HEK293 (cell line): ENCODE data around the gene PIGP.

Experiments used
- GLI2 ChIP-seq: fragments of 450-650 bp; formaldehyde crosslinking; IDR thresholded peaks from 2 replicates; pipeline ENCODE4; 2017; ENCODE audit warnings: missing biosample characterization, missing genetic modification characterization, low read depth, borderline replicate concordance
- GLI4 ChIP-seq: fragments of 450-650 bp; formaldehyde crosslinking; IDR thresholded peaks from 2 replicates; pipeline ENCODE4 v1.5.1; 2016; ENCODE audit warnings: missing biosample characterization, missing genetic modification characterization
- IKZF3 ChIP-seq: fragments of 450-650 bp; IDR thresholded peaks from 2 replicates; pipeline ENCODE4 v1.5.0; 2018; ENCODE audit warnings: missing biosample characterization, mild to moderate bottlenecking, missing genetic modification characterization, moderate library complexity
- REPIN1 ChIP-seq: fragments of 450-650 bp; formaldehyde crosslinking; IDR thresholded peaks from 2 replicates; pipeline ENCODE4 v1.5.1; 2017; ENCODE audit warnings: missing biosample characterization, missing genetic modification characterization, low read depth
- SCRT1 ChIP-seq: fragments of 450-650 bp; formaldehyde crosslinking; IDR thresholded peaks from 2 replicates; pipeline ENCODE4 v1.5.1; 2016; ENCODE audit warnings: missing biosample characterization, missing genetic modification characterization, borderline replicate concordance
- TCF7L2 ChIP-seq: IDR thresholded peaks from 2 replicates; pipeline ENCODE4 v1.6.1; 2011; ENCODE audit warnings: low read depth, mild to moderate bottlenecking, inconsistent platforms, low read length, moderate library complexity, borderline replicate concordance
- ZIC2 ChIP-seq: fragments of 450-650 bp; formaldehyde crosslinking; IDR thresholded peaks from 2 replicates; pipeline ENCODE4 v1.5.1; 2016; ENCODE audit warnings: missing biosample characterization, missing genetic modification characterization
- ZNF112 ChIP-seq: fragments of 450-650 bp; formaldehyde crosslinking; IDR thresholded peaks from 2 replicates; pipeline ENCODE4 v1.5.0; 2017; ENCODE audit warnings: missing biosample characterization, missing genetic modification characterization
- ZNF174 ChIP-seq: fragments of 450-650 bp; formaldehyde crosslinking; IDR thresholded peaks from 2 replicates; pipeline ENCODE4 v1.5.0; 2017; ENCODE audit warnings: missing biosample characterization, mild to moderate bottlenecking, missing genetic modification characterization
- ZNF184 ChIP-seq: fragments of 450-650 bp; IDR thresholded peaks from 2 replicates; pipeline ENCODE4 v1.5.1; 2018; ENCODE audit warnings: missing biosample characterization, mild to moderate bottlenecking, missing genetic modification characterization
- ZNF202 ChIP-seq: fragments of 450-650 bp; formaldehyde crosslinking; IDR thresholded peaks from 2 replicates; pipeline ENCODE4 v1.5.1; 2016; ENCODE audit warnings: missing biosample characterization, missing genetic modification characterization, borderline replicate concordance
- ZNF248 ChIP-seq: fragments of 450-650 bp; formaldehyde crosslinking; IDR thresholded peaks from 2 replicates; pipeline ENCODE4 v1.5.1; 2017; ENCODE audit warnings: missing biosample characterization, missing genetic modification characterization
- ZNF366 ChIP-seq: fragments of 450-650 bp; formaldehyde crosslinking; conservative IDR thresholded peaks from 2 replicates; pipeline ENCODE4 v1.5.1; 2016; ENCODE audit warnings: missing biosample characterization, missing genetic modification characterization
- ZNF37A ChIP-seq: fragments of 450-650 bp; IDR thresholded peaks from 2 replicates; pipeline ENCODE4 v1.5.1; 2018; ENCODE audit warnings: missing biosample characterization, missing genetic modification characterization
- ZNF416 ChIP-seq: fragments of 450-650 bp; formaldehyde crosslinking; IDR thresholded peaks from 2 replicates; pipeline ENCODE4 v1.5.1; 2016; ENCODE audit warnings: missing biosample characterization, missing genetic modification characterization
- ZNF433 ChIP-seq: fragments of 450-650 bp; formaldehyde crosslinking; IDR thresholded peaks from 2 replicates; pipeline ENCODE4 v1.5.1; 2016; ENCODE audit warnings: missing biosample characterization, missing genetic modification characterization, low read depth
- ZNF48 ChIP-seq: fragments of 450-650 bp; formaldehyde crosslinking; IDR thresholded peaks from 2 replicates; pipeline ENCODE4 v1.5.1; 2016; ENCODE audit warnings: missing biosample characterization, missing genetic modification characterization
- ZNF514 ChIP-seq: fragments of 450-650 bp; formaldehyde crosslinking; IDR thresholded peaks from 2 replicates; pipeline ENCODE4 v1.5.1; 2016; ENCODE audit warnings: missing biosample characterization, missing genetic modification characterization
- ZNF521 ChIP-seq: fragments of 450-650 bp; formaldehyde crosslinking; IDR thresholded peaks from 2 replicates; pipeline ENCODE4 v1.5.1; 2017; ENCODE audit warnings: missing biosample characterization, mild to moderate bottlenecking, missing genetic modification characterization
- ZNF548 ChIP-seq: fragments of 450-650 bp; formaldehyde crosslinking; IDR thresholded peaks from 2 replicates; pipeline ENCODE4 v1.5.1; 2016; ENCODE audit warnings: missing biosample characterization, missing genetic modification characterization
- ZNF558 ChIP-seq: fragments of 450-650 bp; formaldehyde crosslinking; IDR thresholded peaks from 2 replicates; pipeline ENCODE4 v1.5.1; 2016; ENCODE audit warnings: missing biosample characterization, missing genetic modification characterization
- ZNF626 ChIP-seq: fragments of 450-650 bp; sonication (Bioruptor Pico); formaldehyde crosslinking; IDR thresholded peaks from 2 replicates; pipeline ENCODE4 v1.5.1; 2018; ENCODE audit warnings: missing biosample characterization, missing genetic modification characterization, inconsistent platforms
- ZNF629 ChIP-seq: fragments of 450-650 bp; formaldehyde crosslinking; IDR thresholded peaks from 2 replicates; pipeline ENCODE4 v1.5.1; 2017; ENCODE audit warnings: missing biosample characterization, missing genetic modification characterization
- ZNF658 ChIP-seq: fragments of 450-650 bp; formaldehyde crosslinking; IDR thresholded peaks from 2 replicates; pipeline ENCODE4; 2016; ENCODE audit warnings: missing biosample characterization, missing genetic modification characterization
- ZNF660 ChIP-seq: fragments of 450-650 bp; IDR thresholded peaks from 2 replicates; pipeline ENCODE4 v1.5.1; 2018; ENCODE audit warnings: missing biosample characterization, mild to moderate bottlenecking, missing genetic modification characterization
- ZNF701 ChIP-seq: fragments of 450-650 bp; formaldehyde crosslinking; IDR thresholded peaks from 2 replicates; pipeline ENCODE4 v1.5.1; 2016; ENCODE audit warnings: missing biosample characterization, missing genetic modification characterization
- ZNF707 ChIP-seq: fragments of 450-650 bp; formaldehyde crosslinking; IDR thresholded peaks from 2 replicates; pipeline ENCODE4 v1.5.1; 2016; ENCODE audit warnings: missing biosample characterization, missing genetic modification characterization
- ZNF777 ChIP-seq: fragments of 450-650 bp; formaldehyde crosslinking; IDR thresholded peaks from 2 replicates; pipeline ENCODE4 v1.5.1; 2017; ENCODE audit warnings: missing biosample characterization, missing genetic modification characterization, borderline replicate concordance
- ZNF792 ChIP-seq: fragments of 450-650 bp; formaldehyde crosslinking; IDR thresholded peaks from 2 replicates; pipeline ENCODE4 v1.5.1; 2016; ENCODE audit warnings: missing biosample characterization, missing genetic modification characterization
- ZNF830 ChIP-seq: fragments of 450-650 bp; IDR thresholded peaks from 2 replicates; pipeline ENCODE4 v1.5.0; 2018; ENCODE audit warnings: missing biosample characterization, missing genetic modification characterization, low read depth, mild to moderate bottlenecking, moderate library complexity
- ZNF837 ChIP-seq: fragments of 450-650 bp; formaldehyde crosslinking; IDR thresholded peaks from 2 replicates; pipeline ENCODE4 v1.5.1; 2016; ENCODE audit warnings: missing biosample characterization, missing genetic modification characterization
- ZNF843 ChIP-seq: fragments of 450-650 bp; formaldehyde crosslinking; IDR thresholded peaks from 2 replicates; pipeline ENCODE4 v1.5.1; 2016; ENCODE audit warnings: missing biosample characterization, missing genetic modification characterization
- TF ChIP-seq, protein P1 (sequence below): fragments of 450-650 bp; formaldehyde crosslinking; IDR thresholded peaks from 2 replicates; pipeline ENCODE4; 2016; ENCODE audit warnings: missing biosample characterization, missing genetic modification characterization
- TF ChIP-seq, protein P2 (sequence below): fragments of 450-650 bp; formaldehyde crosslinking; IDR thresholded peaks from 2 replicates; pipeline ENCODE4 v1.5.1; 2016; ENCODE audit warnings: missing biosample characterization, missing genetic modification characterization
- TF ChIP-seq, protein P3 (sequence below): fragments of 450-650 bp; formaldehyde crosslinking; IDR thresholded peaks from 2 replicates; pipeline ENCODE4 v1.5.1; 2016; ENCODE audit warnings: missing biosample characterization, missing genetic modification characterization, borderline replicate concordance
- TF ChIP-seq, protein P4 (sequence below): IDR thresholded peaks from 2 replicates; pipeline ENCODE4 v1.6.1; 2011; ENCODE audit warnings: mild to moderate bottlenecking, low read depth, low read length, borderline replicate concordance
- TF ChIP-seq, protein P5 (sequence below): fragments of 450-650 bp; formaldehyde crosslinking; IDR thresholded peaks from 2 replicates; pipeline ENCODE4 v1.5.0; 2017; ENCODE audit warnings: missing biosample characterization, missing genetic modification characterization, borderline replicate concordance

Gene PIGP

DNA sequence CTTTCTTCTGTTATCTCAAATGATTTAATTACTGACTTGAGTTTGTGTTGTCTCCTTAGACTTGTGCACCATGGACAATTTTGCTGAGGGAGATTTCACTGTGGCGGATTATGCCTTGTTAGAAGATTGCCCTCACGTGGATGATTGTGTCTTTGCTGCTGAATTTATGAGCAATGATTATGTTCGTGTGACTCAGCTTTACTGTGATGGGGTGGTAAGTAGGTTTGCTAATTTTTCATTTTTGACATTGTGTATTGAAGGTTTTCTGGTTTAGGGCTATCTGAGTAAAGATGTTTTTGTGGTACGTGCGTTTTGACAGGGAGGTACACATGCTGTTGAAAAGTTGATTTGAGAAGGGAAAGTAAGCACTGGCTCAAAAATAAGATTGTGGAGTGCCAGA is 14.3 kb upstream of the PIGP start (continued):
- no peak for TF ChIP-seq ZNF830 (tag by site-specific recombination)
- no peak for TF ChIP-seq ZNF174 (tag by site-specific recombination)
- TF ChIP-seq, protein P1, sequence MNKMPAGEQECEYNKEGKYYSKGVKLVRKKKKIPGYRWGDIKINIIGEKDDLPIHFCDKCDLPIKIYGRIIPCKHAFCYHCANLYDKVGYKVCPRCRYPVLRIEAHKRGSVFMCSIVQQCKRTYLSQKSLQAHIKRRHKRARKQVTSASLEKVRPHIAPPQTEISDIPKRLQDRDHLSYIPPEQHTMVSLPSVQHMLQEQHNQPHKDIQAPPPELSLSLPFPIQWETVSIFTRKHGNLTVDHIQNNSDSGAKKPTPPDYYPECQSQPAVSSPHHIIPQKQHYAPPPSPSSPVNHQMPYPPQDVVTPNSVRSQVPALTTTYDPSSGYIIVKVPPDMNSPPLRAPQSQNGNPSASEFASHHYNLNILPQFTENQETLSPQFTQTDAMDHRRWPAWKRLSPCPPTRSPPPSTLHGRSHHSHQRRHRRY (tag by site-specific recombination): no peak
- no peak for TF ChIP-seq ZNF416 (tag by site-specific recombination)
- no peak for TF ChIP-seq ZNF626
- peak; percentile 46; the same call in 1 of the 2 replicates for TF ChIP-seq ZNF629 (tag by site-specific recombination)
- peak; percentile 57; the same call in 1 of the 2 replicates for TF ChIP-seq ZNF366
- no peak for TF ChIP-seq ZNF48 (tag by site-specific recombination)
- TF ChIP-seq ZNF202: no peak
- no peak for TF ChIP-seq ZNF658 (tag by site-specific recombination)
- TF ChIP-seq ZNF37A (tag by site-specific recombination): no peak
- TF ChIP-seq ZNF777 (tag by site-specific recombination): no peak
- TF ChIP-seq ZNF112 (tag by site-specific recombination): no peak
- TF ChIP-seq ZNF792 (tag by site-specific recombination): no peak
- no peak for TF ChIP-seq GLI4 (tag by site-specific recombination)
- TF ChIP-seq SCRT1 (tag by site-specific recombination): no peak
- no peak for TF ChIP-seq ZNF660
- no peak for TF ChIP-seq ZNF514 (tag by site-specific recombination)
- TF ChIP-seq ZNF548 (tag by site-specific recombination): no peak
- TF ChIP-seq ZIC2 (tag by site-specific recombination): no peak
- no peak for TF ChIP-seq ZNF433
- TF ChIP-seq, protein P2, sequence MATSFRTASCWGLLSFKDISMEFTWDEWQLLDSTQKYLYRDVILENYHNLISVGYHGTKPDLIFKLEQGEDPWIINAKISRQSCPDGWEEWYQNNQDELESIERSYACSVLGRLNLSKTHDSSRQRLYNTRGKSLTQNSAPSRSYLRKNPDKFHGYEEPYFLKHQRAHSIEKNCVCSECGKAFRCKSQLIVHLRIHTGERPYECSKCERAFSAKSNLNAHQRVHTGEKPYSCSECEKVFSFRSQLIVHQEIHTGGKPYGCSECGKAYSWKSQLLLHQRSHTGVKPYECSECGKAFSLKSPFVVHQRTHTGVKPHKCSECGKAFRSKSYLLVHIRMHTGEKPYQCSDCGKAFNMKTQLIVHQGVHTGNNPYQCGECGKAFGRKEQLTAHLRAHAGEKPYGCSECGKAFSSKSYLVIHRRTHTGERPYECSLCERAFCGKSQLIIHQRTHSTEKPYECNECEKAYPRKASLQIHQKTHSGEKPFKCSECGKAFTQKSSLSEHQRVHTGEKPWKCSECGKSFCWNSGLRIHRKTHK (tag by site-specific recombination): no peak
- no peak for TF ChIP-seq ZNF558 (tag by site-specific recombination)
- no peak for TF ChIP-seq REPIN1
- TF ChIP-seq, protein P3, sequence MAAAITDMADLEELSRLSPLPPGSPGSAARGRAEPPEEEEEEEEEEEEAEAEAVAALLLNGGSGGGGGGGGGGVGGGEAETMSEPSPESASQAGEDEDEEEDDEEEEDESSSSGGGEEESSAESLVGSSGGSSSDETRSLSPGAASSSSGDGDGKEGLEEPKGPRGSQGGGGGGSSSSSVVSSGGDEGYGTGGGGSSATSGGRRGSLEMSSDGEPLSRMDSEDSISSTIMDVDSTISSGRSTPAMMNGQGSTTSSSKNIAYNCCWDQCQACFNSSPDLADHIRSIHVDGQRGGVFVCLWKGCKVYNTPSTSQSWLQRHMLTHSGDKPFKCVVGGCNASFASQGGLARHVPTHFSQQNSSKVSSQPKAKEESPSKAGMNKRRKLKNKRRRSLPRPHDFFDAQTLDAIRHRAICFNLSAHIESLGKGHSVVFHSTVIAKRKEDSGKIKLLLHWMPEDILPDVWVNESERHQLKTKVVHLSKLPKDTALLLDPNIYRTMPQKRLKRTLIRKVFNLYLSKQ: no peak
- TF ChIP-seq, protein P4, sequence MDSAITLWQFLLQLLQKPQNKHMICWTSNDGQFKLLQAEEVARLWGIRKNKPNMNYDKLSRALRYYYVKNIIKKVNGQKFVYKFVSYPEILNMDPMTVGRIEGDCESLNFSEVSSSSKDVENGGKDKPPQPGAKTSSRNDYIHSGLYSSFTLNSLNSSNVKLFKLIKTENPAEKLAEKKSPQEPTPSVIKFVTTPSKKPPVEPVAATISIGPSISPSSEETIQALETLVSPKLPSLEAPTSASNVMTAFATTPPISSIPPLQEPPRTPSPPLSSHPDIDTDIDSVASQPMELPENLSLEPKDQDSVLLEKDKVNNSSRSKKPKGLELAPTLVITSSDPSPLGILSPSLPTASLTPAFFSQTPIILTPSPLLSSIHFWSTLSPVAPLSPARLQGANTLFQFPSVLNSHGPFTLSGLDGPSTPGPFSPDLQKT: no peak
- TF ChIP-seq IKZF3 (tag by site-specific recombination): no peak
- peak; percentile 22; the same call in 1 of the 2 replicates for TF ChIP-seq ZNF184 (tag by site-specific recombination)
- no peak for TF ChIP-seq TCF7L2
- TF ChIP-seq ZNF521: no peak
- TF ChIP-seq ZNF248 (tag by site-specific recombination): no peak
- TF ChIP-seq ZNF843 (tag by site-specific recombination): no peak
- TF ChIP-seq ZNF837 (tag by site-specific recombination): no peak
- TF ChIP-seq ZNF701 (tag by site-specific recombination): no peak
- TF ChIP-seq, protein P5, sequence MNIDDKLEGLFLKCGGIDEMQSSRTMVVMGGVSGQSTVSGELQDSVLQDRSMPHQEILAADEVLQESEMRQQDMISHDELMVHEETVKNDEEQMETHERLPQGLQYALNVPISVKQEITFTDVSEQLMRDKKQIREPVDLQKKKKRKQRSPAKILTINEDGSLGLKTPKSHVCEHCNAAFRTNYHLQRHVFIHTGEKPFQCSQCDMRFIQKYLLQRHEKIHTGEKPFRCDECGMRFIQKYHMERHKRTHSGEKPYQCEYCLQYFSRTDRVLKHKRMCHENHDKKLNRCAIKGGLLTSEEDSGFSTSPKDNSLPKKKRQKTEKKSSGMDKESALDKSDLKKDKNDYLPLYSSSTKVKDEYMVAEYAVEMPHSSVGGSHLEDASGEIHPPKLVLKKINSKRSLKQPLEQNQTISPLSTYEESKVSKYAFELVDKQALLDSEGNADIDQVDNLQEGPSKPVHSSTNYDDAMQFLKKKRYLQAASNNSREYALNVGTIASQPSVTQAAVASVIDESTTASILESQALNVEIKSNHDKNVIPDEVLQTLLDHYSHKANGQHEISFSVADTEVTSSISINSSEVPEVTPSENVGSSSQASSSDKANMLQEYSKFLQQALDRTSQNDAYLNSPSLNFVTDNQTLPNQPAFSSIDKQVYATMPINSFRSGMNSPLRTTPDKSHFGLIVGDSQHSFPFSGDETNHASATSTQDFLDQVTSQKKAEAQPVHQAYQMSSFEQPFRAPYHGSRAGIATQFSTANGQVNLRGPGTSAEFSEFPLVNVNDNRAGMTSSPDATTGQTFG: no peak
- TF ChIP-seq GLI2 (tag by site-specific recombination): no peak
- TF ChIP-seq ZNF707 (tag by site-specific recombination): no peak
